Mesothelial cell of epicardium (in vitro differentiated cells): ENCODE measurements around the gene DPYD. TPM values are rescaled to one million over a fixed set of nuclear protein-coding genes. Genes with fewer than 3 reads are reported as not detected.

Experiments
- DNase-seq, 2 experiments: peaks; one replicate each; pipeline ENCODE4 v3.0.0; 2021; ENCODE audit warnings: low spot score in 2 of 2; ENCODE audit not compliant: unreplicated experiment in 2 of 2
- H3K27ac Mint-ChIP-seq: 2 replicates; pipeline ENCODE4 v1.8.0; 2021; ENCODE audit warnings: mixed read lengths
- H3K27me3 Mint-ChIP-seq: 2 replicates; pipeline ENCODE4 v1.8.0; 2021; ENCODE audit warnings: low read depth, mixed read lengths
- H3K36me3 Mint-ChIP-seq: 2 replicates; pipeline ENCODE4 v1.8.0; 2021; ENCODE audit warnings: mixed read lengths
- H3K4me1 Mint-ChIP-seq: 2 replicates; pipeline ENCODE4 v1.8.0; 2021; ENCODE audit warnings: mixed read lengths
- H3K4me3 Mint-ChIP-seq: 2 replicates; pipeline ENCODE4 v1.8.0; 2021; ENCODE audit warnings: mild to moderate bottlenecking, moderate library complexity, mixed read lengths
- H3K9me3 Mint-ChIP-seq: 2 replicates; pipeline ENCODE4 v1.8.0; 2021; ENCODE audit warnings: mixed read lengths
- CTCF ChIP-seq: fragments of 200-600 bp; sonication (generic); IDR thresholded peaks from one replicate; pipeline ENCODE4 v1.5.0; 2021; ENCODE audit warnings: antibody characterized with exemption; ENCODE audit not compliant: unreplicated experiment
- total RNA-seq: library from RNA; stranded (reverse); gene quantifications from 3 replicates; pipeline ENCODE4 v1.2.1, GENCODE V29; 2021

DPYD gene
- total RNA-seq, 1 donor from 2014 or later = 13.3 TPM

- Mint-ChIP-seq H3K36me3 (no peaks in the 10 kb centered on the region), H3K4me3 (no peak overlapping the region), H3K27ac (no peak overlapping the region), H3K9me3 (peaks cover 4% of the 10 kb centered on the region), H3K27me3 (no peaks in the 10 kb centered on the region), H3K4me1 (peaks cover 10% of the 10 kb centered on the region)
- no peak for DNase-seq
- TF ChIP-seq CTCF = no peak
Observed at GRCh38 chr1:97677702-97678101, 243.1 kb downstream of the DPYD start.

- DNase-seq = no peak
- Mint-ChIP-seq H3K27me3 (no peaks in the 10 kb centered on the region), H3K9me3 (peaks cover 4% of the 10 kb centered on the region), H3K27ac (no peak overlapping the region), H3K4me3 (no peak overlapping the region), H3K4me1 (no peaks in the 10 kb centered on the region), H3K36me3 (no peaks in the 10 kb centered on the region)
- TF ChIP-seq CTCF = no peak
Observed at GRCh38 chr1:97674517-97674916, 246.3 kb downstream of the DPYD start.

GRCh38 chr1:97668945-97669344 is 251.9 kb downstream of the DPYD start:
- Mint-ChIP-seq H3K27ac (no peak overlapping the region), H3K36me3 (no peaks in the 10 kb centered on the region), H3K27me3 (no peaks in the 10 kb centered on the region), H3K4me3 (no peak overlapping the region), H3K9me3 (no peaks in the 10 kb centered on the region), H3K4me1 (no peaks in the 10 kb centered on the region)
- no peak for TF ChIP-seq CTCF
- DNase-seq = no peak

- H3K4me3 Mint-ChIP-seq = no peak overlapping the region
- no peaks in the 10 kb centered on the region for H3K36me3 Mint-ChIP-seq
- H3K9me3 Mint-ChIP-seq = no peaks in the 10 kb centered on the region
- no peak for TF ChIP-seq CTCF
- DNase-seq = no peak
- H3K4me1 Mint-ChIP-seq = no peaks in the 10 kb centered on the region
- peaks cover 2% of the 10 kb centered on the region for H3K27me3 Mint-ChIP-seq
- H3K27ac Mint-ChIP-seq = no peak overlapping the region
Observed at GRCh38 chr1:97660431-97661105, 260.3 kb downstream of the DPYD start.

- H3K4me1 Mint-ChIP-seq = peaks cover 16% of the 10 kb centered on the region
- no peak for DNase-seq
- no peaks in the 10 kb centered on the region for H3K36me3 Mint-ChIP-seq
- no peak overlapping the region for H3K27ac Mint-ChIP-seq
- peaks cover 6% of the 10 kb centered on the region for H3K9me3 Mint-ChIP-seq
- TF ChIP-seq CTCF = no peak
- H3K4me3 Mint-ChIP-seq = no peak overlapping the region
- peaks cover 2% of the 10 kb centered on the region for H3K27me3 Mint-ChIP-seq
Observed at GRCh38 chr1:97654876-97655585, 265.8 kb downstream of the DPYD start.
